ENCODE data around the gene NANS.

DNA sequence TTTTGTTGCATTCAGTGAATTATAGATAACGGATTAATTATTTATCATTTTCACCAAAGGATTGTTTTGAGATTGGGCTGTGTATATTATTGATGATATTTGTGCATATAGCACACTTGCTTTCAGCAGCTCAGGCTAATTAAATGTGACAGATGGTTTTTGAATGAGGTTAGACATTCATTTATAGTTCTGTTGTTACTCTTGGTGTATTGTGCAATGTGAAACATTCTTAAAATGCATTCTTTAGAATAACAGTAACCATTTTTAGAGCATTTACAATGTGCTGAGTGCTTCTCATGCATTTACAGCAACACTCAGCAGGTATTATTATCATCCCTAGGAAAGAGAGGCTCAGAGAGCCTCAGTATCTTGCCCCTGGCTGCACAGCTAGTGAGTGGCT is 23.8 kb downstream of the NANS start:
- no peak for TF ChIP-seq ZNF24 (IDR thresholded peaks at IDR 0.05)
- no peak for TF ChIP-seq TARDBP (IDR thresholded peaks at IDR 0.05; ENCODE audit: borderline replicate concordance)
- TF ChIP-seq, protein P1, sequence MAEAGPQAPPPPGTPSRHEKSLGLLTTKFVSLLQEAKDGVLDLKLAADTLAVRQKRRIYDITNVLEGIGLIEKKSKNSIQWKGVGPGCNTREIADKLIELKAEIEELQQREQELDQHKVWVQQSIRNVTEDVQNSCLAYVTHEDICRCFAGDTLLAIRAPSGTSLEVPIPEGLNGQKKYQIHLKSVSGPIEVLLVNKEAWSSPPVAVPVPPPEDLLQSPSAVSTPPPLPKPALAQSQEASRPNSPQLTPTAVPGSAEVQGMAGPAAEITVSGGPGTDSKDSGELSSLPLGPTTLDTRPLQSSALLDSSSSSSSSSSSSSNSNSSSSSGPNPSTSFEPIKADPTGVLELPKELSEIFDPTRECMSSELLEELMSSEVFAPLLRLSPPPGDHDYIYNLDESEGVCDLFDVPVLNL (IDR thresholded peaks at IDR 0.05; ENCODE audit: low read depth, low read length) = no peak
- TF ChIP-seq CTCF (IDR thresholded peaks at IDR 0.05 in 2 of 3, conservative IDR thresholded peaks at IDR 0.05 in 1 of 3; ENCODE audit: control insufficient read depth in 2 of 3, extremely low read depth in 1 of 3, insufficient read depth in 1 of 3, low read depth in 3 of 3, low read length in 3 of 3) = no peak
- TF ChIP-seq SIN3A (IDR thresholded peaks at IDR 0.05; ENCODE audit: low read depth, low read length) = no peak
- no peak for TF ChIP-seq CHD4 (IDR thresholded peaks at IDR 0.05)
- no peak for TF ChIP-seq NBN (IDR thresholded peaks at IDR 0.05)
- no peak for TF ChIP-seq EZH2 (IDR thresholded peaks at IDR 0.05; ENCODE audit: borderline replicate concordance, control insufficient read depth, low read depth, low read length)
- TF ChIP-seq CREB1 (IDR thresholded peaks at IDR 0.05; ENCODE audit: low read depth) = no peak
- TF ChIP-seq TAF1 (IDR thresholded peaks at IDR 0.05; ENCODE audit: borderline replicate concordance, low read depth, low read length) = no peak

All from GM12878 (cell line).